HPDE6-E6E7 (cell line): ENCODE measurements around the gene HOXC13.

Source experiments
- DNase-seq: peaks from one replicate; pipeline ENCODE4 v3.0.0; 2011; ENCODE audit warnings: missing footprints; ENCODE audit errors: extremely low spot score

Gene HOXC13

GRCh38 chr12:53955036-53955775 lies 16.6 kb downstream of the HOXC13 start:
- DNase-seq: no peak

GRCh38 chr12:53955776-53956250 lies 17.2 kb downstream of the HOXC13 start:
- DNase-seq: no peak

- DNase-seq: no peak
These were observed 17.7 kb downstream of the HOXC13 start for GRCh38 chr12:53956251-53956887.

GRCh38 chr12:53956914-53957536 lies 18.4 kb downstream of the HOXC13 start:
- DNase-seq: no peak

GRCh38 chr12:53958128-53958527 lies 19.5 kb downstream of the HOXC13 start:
- no peak for DNase-seq

- no peak for DNase-seq
These were observed 20.7 kb downstream of the HOXC13 start for GRCh38 chr12:53959314-53959713.

- no peak for DNase-seq
These were observed 21.8 kb downstream of the HOXC13 start for GRCh38 chr12:53960187-53961024.

- no peak for DNase-seq
These were observed 22.6 kb downstream of the HOXC13 start for GRCh38 chr12:53961025-53961761.

- DNase-seq: no peak
These were observed 24.4 kb downstream of the HOXC13 start for GRCh38 chr12:53963005-53963404.

- no peak for DNase-seq
These were observed 25.0 kb downstream of the HOXC13 start for GRCh38 chr12:53963434-53964314.

- DNase-seq: no peak
These were observed 25.7 kb downstream of the HOXC13 start for GRCh38 chr12:53964315-53964713.

GRCh38 chr12:53965281-53966084 lies 26.9 kb downstream of the HOXC13 start:
- no peak for DNase-seq

- no peak for DNase-seq
These were observed 27.4 kb downstream of the HOXC13 start for GRCh38 chr12:53966085-53966384.

- no peak for DNase-seq
These were observed 27.9 kb downstream of the HOXC13 start for GRCh38 chr12:53966385-53967133.

GRCh38 chr12:53967421-53967925 lies 28.8 kb downstream of the HOXC13 start:
- no peak for DNase-seq

- no peak for DNase-seq
These were observed 29.8 kb downstream of the HOXC13 start for GRCh38 chr12:53968214-53969127.

GRCh38 chr12:53969588-53970259 lies 31.1 kb downstream of the HOXC13 start:
- DNase-seq: no peak
